GM18498 (cell line): Measurements from ENCODE around the gene TRPM2.

ENCODE experiments used
- ATAC-seq: cut with Tn5 transposase; IDR thresholded peaks from one replicate; pipeline ENCODE4 v1.9.1; 2021; ENCODE audit warnings: mild to moderate bottlenecking, moderate library complexity; ENCODE audit not compliant: unreplicated experiment

Gene TRPM2

DNA sequence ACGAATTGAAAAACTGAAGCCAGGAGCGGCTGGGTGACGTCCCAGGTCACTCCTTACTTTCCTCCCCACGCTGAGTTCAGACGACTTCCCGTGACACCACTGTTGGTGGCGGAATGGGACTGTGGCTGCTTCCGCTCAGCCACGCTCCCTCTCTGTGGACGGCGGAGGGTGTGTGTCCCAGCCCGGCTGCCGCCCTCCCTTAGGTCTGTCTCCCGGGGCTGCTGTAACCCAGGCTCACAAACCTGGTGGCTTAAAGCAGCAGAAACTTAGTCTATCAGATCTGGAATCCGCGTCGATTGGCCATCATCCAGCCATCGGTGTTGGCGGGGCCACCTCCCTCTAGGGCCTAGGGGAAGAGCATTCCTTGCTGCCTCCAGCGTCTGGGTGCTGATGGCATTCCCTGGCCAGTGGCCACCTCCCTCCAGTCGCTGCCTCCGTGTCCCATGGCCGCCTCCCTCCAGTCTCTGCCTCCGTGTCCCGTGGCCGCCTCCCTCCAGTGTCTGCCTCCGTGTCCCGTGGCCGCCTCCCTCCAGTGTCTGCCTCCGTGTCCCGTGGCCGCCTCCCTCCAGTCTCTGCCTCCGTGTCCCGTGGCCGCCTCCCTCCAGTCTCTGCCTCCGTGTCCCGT lies 17.5 kb downstream of the TRPM2 start:
- no peak for ATAC-seq

DNA sequence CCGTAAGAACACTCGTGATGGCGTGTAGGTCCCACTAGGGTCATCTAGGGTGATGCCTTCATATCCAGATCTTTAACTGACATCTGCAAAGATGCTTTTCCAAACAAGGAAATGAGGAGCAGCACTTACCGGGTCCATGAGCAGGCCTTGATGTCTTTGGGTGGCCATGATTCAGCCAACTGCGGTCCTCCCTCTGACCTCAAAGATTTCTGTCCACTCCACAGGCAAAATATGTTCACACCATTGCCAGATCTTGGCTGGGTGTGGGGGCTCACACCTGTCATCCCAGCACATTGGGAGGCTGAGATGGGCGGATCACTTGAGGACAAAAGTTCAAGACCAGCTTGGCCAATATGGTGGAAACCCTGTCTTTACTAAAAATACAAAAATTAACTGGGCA lies 18.2 kb downstream of the TRPM2 start:
- no peak for ATAC-seq

DNA sequence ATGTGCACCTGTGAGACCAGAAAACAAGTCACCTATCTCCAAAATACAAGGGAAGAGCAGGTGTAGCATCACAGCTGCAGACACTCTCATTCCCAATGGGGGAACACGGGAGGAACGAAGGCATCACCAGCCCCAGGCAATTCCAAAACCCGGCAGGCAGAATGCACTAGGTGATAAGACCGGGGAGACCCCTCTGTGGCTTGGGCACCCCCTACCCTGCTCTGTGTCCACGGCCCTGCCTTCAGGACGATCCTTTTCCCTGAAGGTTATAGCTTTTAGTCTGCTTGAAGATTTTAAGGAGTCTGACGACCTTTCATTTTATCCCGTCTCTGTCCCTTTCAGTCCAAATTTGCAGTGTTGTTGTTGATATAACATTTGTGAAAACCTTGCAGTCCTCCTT lies 19.2 kb downstream of the TRPM2 start:
- ATAC-seq: no peak

DNA sequence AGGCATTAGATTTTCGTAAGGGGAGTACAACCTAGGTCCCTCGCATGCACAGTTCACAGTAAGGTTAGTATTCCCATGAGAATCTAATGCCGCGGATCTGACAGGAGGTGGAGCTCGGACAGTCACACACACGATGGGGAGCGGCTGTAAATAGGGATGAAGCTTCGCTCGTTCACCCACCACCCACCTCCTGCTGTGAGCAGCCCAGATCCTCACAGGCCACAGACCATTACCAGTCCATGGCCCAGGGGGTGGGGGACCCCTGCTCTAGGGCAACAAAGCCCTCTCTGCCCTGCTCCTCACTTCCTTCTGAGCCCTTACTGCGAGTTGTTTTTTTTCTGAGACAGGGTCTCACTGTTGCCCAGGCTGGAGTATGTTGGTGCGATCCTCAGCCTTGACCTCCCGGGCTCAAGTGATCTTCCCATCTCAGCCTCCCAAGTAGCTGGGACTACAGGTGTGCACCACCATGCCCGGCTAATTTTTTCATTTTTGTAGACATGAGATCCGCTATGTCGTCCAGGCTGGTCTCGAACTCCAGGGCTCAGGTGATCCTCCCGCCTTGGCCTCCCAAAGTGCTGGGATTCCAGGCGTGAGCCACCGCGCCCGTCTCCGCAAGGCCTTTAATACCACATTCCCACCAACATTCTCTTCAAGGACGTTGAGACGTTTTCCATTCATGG lies 21.3 kb downstream of the TRPM2 start:
- no peak for ATAC-seq

DNA sequence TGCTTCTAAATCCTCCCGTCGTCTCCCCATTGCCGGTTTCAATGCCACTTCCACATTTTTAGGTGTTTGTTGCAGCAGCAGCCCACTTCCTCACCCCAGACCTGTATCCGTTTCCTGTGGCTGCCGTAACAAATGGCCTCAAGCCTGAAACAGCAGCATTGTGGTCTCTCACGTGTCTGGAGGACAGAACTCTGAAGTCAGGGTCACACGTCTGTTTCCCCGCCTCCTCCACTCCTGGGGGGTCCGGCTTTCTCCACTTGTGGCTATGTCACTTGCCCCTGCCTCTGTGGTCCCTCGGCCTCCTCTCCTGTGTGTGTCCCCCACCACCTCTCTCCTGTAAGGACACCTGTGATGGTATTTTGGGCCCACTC lies 21.8 kb downstream of the TRPM2 start:
- no peak for ATAC-seq

DNA sequence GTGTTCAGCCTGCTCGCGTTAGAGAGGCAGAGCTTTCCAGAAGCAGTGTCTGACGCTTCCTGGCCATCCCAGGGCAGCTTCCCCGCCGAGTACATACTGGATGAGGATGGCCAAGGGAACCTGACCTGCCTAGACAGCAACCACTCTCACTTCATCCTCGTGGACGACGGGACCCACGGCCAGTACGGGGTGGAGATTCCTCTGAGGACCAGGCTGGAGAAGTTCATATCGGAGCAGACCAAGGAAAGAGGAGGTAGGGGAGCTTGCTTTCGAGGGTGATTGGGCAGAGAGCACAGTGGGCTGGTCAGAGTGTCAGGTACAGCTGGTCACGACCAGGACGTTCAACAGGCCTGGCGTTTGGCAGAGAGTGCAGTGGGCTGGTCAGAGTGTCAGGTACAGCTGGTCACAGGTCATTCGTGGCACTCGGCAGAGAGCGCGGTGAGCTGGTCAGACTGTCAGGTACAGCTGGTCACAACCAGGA lies 22.4 kb downstream of the TRPM2 start:
- no peak for ATAC-seq

DNA sequence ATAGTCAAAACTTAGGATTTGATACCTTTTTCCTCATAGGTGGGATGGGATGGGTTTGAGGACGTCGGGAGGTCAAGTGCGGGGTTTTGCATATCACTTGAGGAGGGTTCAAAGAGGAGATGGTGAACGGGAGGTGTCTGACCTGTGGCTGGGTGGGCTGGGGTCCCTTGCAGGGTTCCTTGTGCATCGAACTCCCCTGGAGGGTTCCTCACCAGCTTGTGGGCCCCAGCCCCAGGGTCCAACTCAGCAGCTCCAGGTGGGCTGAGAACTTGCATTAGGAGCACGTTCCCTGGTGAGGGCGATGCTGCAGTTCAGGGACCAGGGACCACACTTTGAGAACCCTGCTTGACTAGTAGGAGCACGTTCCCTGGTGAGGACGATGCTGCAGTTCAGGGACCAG lies 23.2 kb downstream of the TRPM2 start:
- ATAC-seq: no peak

DNA sequence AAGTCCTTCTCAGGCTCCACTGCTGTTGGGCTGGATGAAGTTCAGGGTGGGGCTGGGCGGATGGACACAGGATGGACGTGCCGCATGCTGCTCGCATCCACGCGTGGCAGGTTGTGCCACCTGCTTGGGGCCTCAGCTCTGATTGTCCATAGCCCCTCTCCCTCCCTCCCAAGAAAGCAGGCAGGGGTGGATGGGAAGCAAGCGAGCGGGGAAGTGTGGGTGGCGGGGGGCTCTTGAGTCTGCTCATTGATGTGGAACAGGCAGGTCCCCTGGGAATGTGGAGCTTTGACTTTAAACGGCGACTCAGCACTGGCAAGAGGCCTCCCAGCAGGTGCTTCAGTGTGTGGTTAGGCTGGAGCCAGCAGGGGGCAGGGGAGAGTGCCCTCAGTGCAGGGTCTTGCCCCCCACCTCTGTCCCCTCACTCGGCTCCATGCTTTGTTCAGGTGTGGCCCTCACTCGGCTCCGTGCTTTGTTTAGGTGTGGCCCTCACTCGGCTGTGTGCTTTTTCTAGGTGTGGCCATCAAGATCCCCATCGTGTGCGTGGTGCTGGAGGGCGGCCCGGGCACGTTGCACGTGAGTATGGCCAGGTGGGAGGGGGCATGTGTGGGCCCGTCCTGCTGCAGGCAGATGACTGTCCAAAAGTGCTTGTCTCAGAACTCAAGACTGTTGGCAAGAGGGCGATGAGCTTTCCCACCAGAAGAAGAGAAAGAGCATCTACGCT lies 23.9 kb downstream of the TRPM2 start:
- no peak for ATAC-seq

DNA sequence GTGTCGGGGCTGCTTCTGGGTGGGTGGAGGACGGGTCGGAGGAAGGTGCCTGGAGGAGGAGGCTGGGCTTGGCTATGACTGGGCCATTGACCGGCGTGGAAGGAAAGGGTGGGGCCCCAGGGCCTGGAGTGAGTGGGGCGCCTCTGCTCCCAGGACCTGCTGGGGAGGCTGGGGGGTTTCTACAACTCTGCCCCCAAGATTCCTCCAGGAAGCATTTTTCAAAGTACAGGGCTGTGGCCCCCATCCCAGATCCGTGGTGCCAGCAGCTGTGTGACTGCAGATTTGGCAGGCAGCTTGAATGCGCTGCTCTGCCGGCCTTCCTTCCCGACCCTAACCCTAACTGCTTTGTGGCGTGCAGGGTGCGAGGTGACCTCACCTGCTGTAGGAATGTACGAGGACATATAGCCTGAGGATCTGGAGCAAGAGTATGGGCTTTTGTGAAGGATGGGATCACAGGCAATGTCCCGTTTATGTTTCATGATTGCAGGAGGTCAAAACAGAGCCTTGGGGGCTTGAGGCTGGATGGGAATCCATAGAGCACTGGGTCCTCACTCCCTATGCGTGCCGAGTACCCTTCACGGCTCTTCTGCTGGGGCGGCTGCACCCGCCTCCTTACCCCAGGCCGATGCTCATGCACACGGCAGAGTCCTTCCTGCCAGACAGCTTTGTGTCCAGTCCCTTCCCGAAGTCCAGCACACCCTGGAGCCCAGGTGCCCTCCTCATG lies 24.7 kb downstream of the TRPM2 start:
- no peak for ATAC-seq

DNA sequence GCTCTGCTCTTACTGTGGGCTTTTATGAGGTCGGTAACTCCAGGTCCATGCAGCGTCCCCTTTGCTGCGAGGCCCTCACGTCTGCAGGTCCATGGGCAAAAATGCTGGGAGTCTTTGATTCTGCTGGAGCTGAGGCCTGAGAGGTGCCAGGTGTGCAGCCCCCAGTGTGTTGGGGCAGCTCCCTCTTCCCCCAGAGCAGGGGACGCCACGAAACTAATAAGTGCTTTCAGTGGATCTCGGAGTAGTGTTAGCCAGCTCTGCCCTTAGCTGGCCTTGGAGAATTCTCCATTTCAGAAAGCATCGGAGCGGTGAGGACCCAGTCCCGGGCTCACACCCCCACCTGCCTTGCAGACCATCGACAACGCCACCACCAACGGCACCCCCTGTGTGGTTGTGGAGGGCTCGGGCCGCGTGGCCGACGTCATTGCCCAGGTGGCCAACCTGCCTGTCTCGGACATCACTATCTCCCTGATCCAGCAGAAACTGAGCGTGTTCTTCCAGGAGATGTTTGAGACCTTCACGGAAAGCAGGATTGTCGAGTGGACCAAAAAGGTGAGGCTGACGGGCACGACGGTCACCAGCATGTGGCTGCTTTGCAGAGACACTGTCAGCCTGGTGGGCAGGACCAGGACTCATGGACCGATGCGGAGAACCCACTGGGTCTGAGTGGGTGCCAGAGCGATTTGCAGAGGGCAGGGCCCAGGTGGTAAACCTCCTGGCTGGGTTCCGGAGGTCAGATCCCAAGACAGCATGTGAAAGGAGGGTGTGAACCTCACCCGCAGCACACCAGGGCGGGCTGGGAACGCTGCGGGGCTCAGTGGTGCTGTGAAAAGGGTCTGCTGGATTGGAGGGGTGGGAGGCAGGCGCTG lies 25.5 kb downstream of the TRPM2 start:
- no peak for ATAC-seq

DNA sequence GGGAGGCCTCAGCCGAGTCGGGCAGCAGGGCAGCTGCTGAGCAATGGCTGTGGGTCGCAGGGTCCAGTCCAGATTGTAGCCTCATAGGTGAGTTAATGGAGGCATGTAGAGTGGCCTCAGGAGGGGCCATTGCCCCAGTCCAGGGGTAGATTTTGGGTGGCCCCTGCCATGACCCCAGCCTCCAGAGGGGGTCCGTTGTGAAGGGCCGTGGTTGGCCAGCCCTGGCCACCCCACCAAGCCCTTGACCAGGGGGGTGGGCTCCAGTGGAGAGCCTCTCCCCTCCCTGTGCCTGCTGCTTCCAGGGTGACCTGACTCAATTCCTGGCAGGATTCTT lies 26.1 kb downstream of the TRPM2 start:
- no peak for ATAC-seq

DNA sequence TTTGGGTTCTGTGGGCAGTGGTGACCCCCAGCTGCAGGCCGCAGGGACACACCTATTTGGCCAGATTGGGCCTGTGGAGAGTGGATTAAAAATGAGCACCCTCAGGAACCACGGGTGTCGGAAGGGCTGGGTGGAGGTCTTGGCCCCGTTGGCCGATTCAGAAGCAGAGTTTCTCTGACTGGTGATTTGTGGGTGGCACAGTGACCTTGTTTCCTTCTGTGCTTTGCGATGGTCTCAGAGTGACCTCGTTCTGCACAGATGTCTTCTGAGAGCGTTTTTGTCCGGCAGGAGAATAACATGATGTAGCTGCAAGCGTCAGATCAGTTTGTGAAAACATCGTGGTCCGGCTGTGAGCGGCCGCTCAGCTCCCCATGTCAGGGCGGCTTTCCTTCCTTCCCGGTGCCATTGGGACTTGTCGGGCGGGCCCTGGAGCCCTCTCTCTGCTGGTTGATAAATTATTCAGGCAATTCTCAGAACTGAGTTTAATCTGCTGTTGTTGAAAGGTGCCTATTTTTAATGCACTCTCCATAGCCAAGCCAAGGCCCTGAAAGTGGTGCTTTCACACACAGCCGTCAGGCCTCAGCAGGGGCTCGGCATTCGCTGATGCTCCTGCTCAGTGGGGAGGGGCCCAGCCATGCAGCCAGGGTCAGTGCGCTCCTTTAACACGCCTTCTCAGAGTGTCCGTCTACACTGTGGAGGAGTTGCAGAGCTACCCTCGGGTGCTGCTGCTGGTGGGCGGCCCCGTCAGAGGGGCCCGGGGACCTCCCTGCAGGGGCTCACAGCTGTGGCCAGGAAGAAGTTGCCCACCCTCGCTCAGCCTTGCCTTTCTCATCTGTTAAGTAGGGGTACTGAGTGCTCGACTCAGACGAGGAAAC lies 26.8 kb downstream of the TRPM2 start:
- no peak for ATAC-seq

DNA sequence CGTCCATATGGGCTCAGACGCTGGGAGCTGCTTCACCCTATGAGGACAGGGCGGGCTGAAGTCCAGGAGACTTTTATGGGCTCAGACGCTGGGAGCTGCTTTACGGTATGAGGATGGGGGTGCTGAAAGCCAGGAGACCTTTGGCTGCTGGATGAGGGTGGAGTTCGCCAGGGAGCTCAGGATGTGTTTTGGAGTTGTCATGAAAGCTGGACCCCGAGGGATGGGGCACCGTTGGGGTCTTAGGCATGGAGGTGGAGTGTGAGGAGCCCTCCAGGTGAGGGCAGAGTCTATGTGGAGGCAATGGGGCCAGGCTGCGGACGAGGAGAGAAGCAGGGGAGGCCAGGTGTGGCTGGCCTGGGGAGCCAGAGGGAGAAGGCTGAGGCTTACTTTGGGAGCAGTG lies 27.5 kb downstream of the TRPM2 start:
- no peak for ATAC-seq

DNA sequence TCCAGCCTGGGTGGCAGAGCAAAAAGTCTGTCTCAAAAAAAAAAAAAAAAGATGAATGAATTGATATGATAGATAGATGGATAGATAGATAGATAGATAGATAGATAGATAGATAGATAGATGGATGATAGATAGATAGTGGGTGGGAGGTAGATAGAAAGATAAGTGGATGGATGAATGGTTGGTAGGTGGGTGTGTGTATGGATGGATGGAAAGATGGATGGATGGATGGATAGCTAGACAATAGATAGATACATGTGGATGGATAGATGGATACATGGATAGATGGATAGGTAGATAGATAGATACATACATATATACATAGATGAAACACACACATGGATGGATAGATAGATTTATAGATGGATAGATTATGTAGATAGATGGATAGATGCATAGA lies 28.5 kb downstream of the TRPM2 start:
- no peak for ATAC-seq

DNA sequence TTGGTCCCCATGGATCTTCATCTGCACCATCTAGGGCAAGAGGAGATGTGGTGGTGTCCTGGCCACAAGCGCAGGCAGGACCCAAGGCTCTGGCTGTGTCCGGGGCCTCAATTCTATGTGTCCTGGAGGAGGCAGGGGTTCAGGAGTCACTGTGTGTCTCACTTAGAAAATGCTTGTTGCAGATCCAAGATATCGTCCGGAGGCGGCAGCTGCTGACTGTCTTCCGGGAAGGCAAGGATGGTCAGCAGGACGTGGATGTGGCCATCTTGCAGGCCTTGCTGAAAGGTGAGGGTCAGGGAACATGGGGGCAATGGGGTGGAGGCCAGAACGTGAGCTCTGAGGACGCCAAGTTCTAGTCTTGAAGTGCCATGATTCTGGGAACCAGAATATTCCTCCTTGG lies 29.1 kb downstream of the TRPM2 start:
- ATAC-seq: no peak

DNA sequence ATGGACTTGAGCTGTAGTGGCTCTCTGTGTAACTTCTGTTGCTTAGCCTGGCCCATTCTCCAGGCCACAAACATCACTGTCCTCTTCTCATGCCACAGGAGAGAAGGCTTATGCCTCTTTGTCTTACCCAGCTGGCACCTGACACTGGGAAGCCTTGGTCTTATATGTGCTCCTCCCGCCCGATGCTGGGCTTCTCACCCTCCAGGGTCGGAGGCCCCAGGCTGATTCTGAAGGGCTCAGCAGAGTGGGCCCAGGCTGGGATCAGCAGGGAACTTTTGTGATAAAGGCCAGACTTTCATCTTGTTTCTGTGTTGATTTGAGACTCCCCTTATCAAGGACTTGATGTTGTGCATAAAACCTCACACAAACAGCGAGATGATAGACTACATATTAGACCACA lies 29.8 kb downstream of the TRPM2 start:
- no peak for ATAC-seq

DNA sequence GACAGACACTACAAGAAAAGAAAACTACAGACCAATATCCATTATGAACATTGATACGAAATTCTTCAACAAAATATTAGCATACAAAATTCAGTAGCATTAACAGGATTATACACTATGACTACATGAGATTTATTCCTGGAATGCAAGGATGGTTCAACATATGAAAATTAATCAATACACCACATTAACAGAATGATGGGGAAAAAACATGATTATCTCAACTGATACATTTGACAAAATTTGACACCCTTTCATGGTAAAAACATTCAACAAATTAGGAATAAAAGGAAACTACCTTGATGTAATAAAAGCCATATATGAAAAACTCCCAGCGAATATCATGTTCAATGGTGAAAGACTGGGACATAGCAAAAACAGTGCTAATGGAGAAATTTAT lies 31.5 kb downstream of the TRPM2 start:
- no peak for ATAC-seq

DNA sequence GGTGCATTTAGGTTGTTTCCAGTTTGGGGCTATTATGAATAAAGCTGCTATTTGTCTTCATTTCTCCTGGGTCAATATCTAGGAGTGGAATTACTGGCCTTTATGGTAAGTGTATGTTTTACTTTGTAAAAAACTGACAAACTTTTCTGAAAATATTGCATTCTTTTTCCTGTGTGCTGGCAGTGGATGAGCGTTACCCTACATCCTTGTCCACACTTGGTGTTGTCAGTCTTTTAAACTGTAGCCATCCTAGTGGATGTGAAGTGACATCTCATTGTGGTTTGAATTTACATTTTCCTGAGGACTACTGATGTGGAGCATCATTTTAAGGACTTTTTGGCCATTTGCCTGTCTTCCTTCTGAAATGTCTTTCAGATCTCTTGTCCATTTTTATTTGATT lies 35.9 kb downstream of the TRPM2 start:
- no peak for ATAC-seq

DNA sequence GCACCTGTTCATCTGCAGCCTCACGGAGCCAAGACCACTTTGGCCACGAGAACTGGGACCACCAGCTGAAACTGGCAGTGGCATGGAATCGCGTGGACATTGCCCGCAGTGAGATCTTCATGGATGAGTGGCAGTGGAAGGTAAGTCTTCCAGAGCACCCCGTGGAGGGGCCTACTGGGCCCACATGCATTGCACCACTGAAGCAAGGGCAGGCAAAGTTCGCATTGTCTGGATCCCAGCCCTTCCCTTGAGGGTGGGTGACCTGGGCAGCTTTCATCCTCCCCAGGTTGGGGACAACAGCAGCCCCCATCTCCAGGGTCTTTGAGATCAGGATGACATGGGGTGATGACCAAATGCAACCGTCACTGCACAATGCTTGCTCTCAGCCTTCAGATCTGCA lies 37.5 kb downstream of the TRPM2 start:
- ATAC-seq: no peak
